Measurements from ENCODE around the gene TPM3.
"Not testable (repeated sequence)": the region's sequence is repeated elsewhere in the genome, so short reads cannot be mapped to it uniquely, and the experiment has no call there.

Gene TPM3

GRCh38 chr1:154205778-154206177, 13.9 kb upstream of the TPM3 start:
- DNase-seq, result not testable (repeated sequence)

GRCh38 chr1:154199563-154199879, 7.6 kb upstream of the TPM3 start:
- no peak for DNase-seq

- DNase-seq, result peak; percentile 54
Measured at GRCh38 chr1:154198756-154199562, 7.1 kb upstream of the TPM3 start.

GRCh38 chr1:154193821-154194220, 1.9 kb upstream of the TPM3 start:
- no peak for DNase-seq

- no peak for DNase-seq
Measured at GRCh38 chr1:154192476-154192875, 576 bp upstream of the TPM3 start.

- DNase-seq, result no peak
Measured at GRCh38 chr1:154190550-154190949, 1.4 kb downstream of the TPM3 start.

GRCh38 chr1:154186852-154187501, 4.9 kb downstream of the TPM3 start:
- DNase-seq, result no peak

GRCh38 chr1:154186177-154186576, 5.7 kb downstream of the TPM3 start:
- DNase-seq, result no peak

- DNase-seq, result peak; percentile 95
Measured at GRCh38 chr1:154183046-154183915, 8.6 kb downstream of the TPM3 start.

GRCh38 chr1:154182344-154183045, 9.4 kb downstream of the TPM3 start:
- DNase-seq, result peak; percentile 65

- DNase-seq, result no peak
Measured at GRCh38 chr1:154181944-154182343, 10.0 kb downstream of the TPM3 start.

- DNase-seq, result no peak
Measured at GRCh38 chr1:154179946-154180687, 11.8 kb downstream of the TPM3 start.

- DNase-seq, result no peak
Measured at GRCh38 chr1:154178911-154179811, 12.7 kb downstream of the TPM3 start.

- DNase-seq, result no peak
Measured at GRCh38 chr1:154178013-154178412, 13.9 kb downstream of the TPM3 start.

- peak; percentile 72 for DNase-seq
Measured at GRCh38 chr1:154176337-154176736, 15.6 kb downstream of the TPM3 start.

GRCh38 chr1:154174654-154175053, 17.2 kb downstream of the TPM3 start:
- DNase-seq, result no peak

- no peak for DNase-seq
Measured at GRCh38 chr1:154171880-154172279, 20.0 kb downstream of the TPM3 start.

GRCh38 chr1:154171223-154171583, 20.7 kb downstream of the TPM3 start:
- no peak for DNase-seq

- DNase-seq, result no peak
Measured at GRCh38 chr1:154170547-154171222, 21.2 kb downstream of the TPM3 start.

- DNase-seq, result no peak
Measured at GRCh38 chr1:154167461-154167860, 24.4 kb downstream of the TPM3 start.

Data from fibroblast of skin of abdomen (primary cell).